Measurements from ENCODE around the gene TENM4.
"Not testable (repeated sequence)": the region's sequence is repeated elsewhere in the genome, so short reads cannot be mapped to it uniquely, and the experiment has no call there.

TENM4 gene

DNA sequence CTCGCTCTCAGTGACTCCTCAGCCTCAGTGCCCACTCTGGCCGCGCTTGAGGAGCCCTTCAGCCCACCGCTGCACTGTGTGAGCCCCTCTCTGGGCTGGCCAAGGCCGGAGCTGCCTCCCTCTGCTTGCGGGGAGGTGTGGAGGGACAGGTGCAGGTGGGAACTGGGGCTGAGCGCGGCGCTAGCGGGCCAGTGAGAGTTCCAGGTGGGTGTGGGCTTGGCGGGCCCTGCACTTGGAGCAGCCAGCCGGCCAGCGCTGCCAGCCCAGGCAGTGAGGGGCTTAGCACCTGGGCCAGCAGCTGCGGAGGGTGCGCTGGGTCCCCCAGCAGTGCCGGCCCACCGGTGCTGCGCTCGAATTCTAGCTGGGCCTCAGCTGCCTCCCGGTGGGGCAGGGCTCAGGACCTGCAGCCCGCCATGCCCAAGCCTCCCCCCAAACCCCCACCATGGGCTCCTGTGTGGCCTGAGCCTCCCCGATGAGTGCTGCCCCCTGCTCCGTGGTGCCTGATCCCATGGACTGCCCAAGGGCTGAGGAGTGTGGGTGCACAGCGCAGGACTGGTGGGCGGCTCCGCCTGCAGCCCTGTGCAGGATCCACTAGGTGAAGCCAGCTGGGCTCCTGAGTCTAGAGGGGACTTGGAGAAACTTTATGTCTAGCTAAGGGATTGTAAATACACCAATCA, 802.0 kb downstream of the TENM4 start:
- Histone ChIP-seq H2AFZ (ENCODE audit: low read length) (no peak overlapping the region), H4K8ac (ENCODE audit: low read depth, low read length) (no peak overlapping the region), H3K9me3 (replicated peaks in 1 of 2; ENCODE audit: control insufficient read depth in 2 of 2, insufficient read depth in 1 of 2, low read depth in 1 of 2, low read length in 2 of 2) (peaks cover 0 to 1% of the 10 kb centered on the region in 2 donors), H2BK5ac (ENCODE audit: low read length) (no peak overlapping the region), H3K27ac (replicated peaks; ENCODE audit: low read length) (no peak overlapping the region), H3K36me3 (replicated peaks in 1 of 2; ENCODE audit: control insufficient read depth in 2 of 2, insufficient read depth in 2 of 2, low read length in 2 of 2) (no peaks in the 10 kb centered on the region), H3K79me1 (ENCODE audit: low read depth, low read length) (no peaks in the 10 kb centered on the region), H3K23ac (ENCODE audit: low read depth, low read length, poor library complexity) (no peak overlapping the region), H3K14ac (ENCODE audit: low read length) (peak overlapping the region; percentile 21), H3K18ac (ENCODE audit: low read length) (no peak overlapping the region), H3K4me2 (ENCODE audit: insufficient read depth, low read length, poor library complexity, severe bottlenecking) (no peak overlapping the region), H3K4ac (ENCODE audit: low read length) (no peak overlapping the region), H2BK120ac (ENCODE audit: low read depth, low read length) (no peak overlapping the region), H2AK5ac (ENCODE audit: low read depth, low read length) (no peak overlapping the region), H4K91ac (ENCODE audit: low read depth, low read length, poor library complexity) (no peak overlapping the region), H2BK15ac (ENCODE audit: low read length) (no peak overlapping the region), H3K27me3 (ENCODE audit: control insufficient read depth in 3 of 3, insufficient read depth in 3 of 3, low read depth in 1 of 3, low read length in 3 of 3) (peaks cover 0 to 1% (median 0%) of the 10 kb centered on the region in 3 experiments), H3K9ac (ENCODE audit: low read depth, low read length, poor library complexity) (no peak overlapping the region), H3K4me1 (ENCODE audit: control insufficient read depth in 2 of 2, insufficient read depth in 1 of 2, low read depth in 1 of 2, low read length in 2 of 2) (no peaks in the 10 kb centered on the region), H3K4me3 (ENCODE audit: low read length in 2 of 2) (no peak overlapping the region), H2BK12ac (ENCODE audit: low read length) (no peak overlapping the region)
- WGBS, 2 donors (ENCODE audit: extremely low coverage in 2 of 2, insufficient read length in 2 of 2, insufficient replicate concordance in 1 of 2): no CpG with 5 or more reads among the region's 26 CpGs
- DNase-seq (ENCODE audit: low spot score): no peak

DNA sequence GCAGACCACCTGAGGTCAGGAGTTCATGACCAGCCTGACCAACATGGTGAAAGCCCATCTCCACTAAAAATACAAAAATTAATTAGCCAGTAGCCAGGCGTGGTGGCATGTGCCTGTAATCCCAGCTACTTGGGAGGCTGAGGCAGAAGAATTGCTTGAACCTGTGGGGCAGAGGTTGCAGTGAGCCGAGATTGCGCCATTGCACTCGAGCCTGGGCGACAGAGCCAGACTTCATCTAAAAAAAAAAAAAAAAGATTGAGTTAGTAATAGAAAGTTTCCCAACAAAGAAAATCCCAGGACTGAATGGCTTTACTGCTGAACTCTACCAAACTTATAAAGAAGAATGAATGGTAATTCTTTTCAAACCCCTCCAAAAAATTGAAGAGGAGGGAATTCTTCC, 803.3 kb downstream of the TENM4 start:
- not testable (repeated sequence) for H3K27ac ChIP-seq (replicated peaks; ENCODE audit: low read length); DNase-seq (ENCODE audit: low spot score); H3K27me3 ChIP-seq (ENCODE audit: control insufficient read depth in 3 of 3, insufficient read depth in 3 of 3, low read depth in 1 of 3, low read length in 3 of 3); H3K14ac ChIP-seq (ENCODE audit: low read length); H4K91ac ChIP-seq (ENCODE audit: low read depth, low read length, poor library complexity); H3K36me3 ChIP-seq (replicated peaks in 1 of 2; ENCODE audit: control insufficient read depth in 2 of 2, insufficient read depth in 2 of 2, low read length in 2 of 2); H3K9ac ChIP-seq (ENCODE audit: low read depth, low read length, poor library complexity); H3K79me1 ChIP-seq (ENCODE audit: low read depth, low read length); H2BK15ac ChIP-seq (ENCODE audit: low read length); H3K4me2 ChIP-seq (ENCODE audit: insufficient read depth, low read length, poor library complexity, severe bottlenecking); H2BK12ac ChIP-seq (ENCODE audit: low read length); H2AK5ac ChIP-seq (ENCODE audit: low read depth, low read length); H4K8ac ChIP-seq (ENCODE audit: low read depth, low read length); H3K4ac ChIP-seq (ENCODE audit: low read length); H3K4me1 ChIP-seq (ENCODE audit: control insufficient read depth in 2 of 2, insufficient read depth in 1 of 2, low read depth in 1 of 2, low read length in 2 of 2); H2AFZ ChIP-seq (ENCODE audit: low read length); H3K9me3 ChIP-seq (replicated peaks in 1 of 2; ENCODE audit: control insufficient read depth in 2 of 2, insufficient read depth in 1 of 2, low read depth in 1 of 2, low read length in 2 of 2); H2BK5ac ChIP-seq (ENCODE audit: low read length); H3K18ac ChIP-seq (ENCODE audit: low read length); H3K23ac ChIP-seq (ENCODE audit: low read depth, low read length, poor library complexity); H3K4me3 ChIP-seq (ENCODE audit: low read length in 2 of 2); H2BK120ac ChIP-seq (ENCODE audit: low read depth, low read length)
- no CpG with 5 or more reads among the region's 5 CpGs for WGBS, 2 donors (ENCODE audit: extremely low coverage in 2 of 2, insufficient read length in 2 of 2, insufficient replicate concordance in 1 of 2)

DNA sequence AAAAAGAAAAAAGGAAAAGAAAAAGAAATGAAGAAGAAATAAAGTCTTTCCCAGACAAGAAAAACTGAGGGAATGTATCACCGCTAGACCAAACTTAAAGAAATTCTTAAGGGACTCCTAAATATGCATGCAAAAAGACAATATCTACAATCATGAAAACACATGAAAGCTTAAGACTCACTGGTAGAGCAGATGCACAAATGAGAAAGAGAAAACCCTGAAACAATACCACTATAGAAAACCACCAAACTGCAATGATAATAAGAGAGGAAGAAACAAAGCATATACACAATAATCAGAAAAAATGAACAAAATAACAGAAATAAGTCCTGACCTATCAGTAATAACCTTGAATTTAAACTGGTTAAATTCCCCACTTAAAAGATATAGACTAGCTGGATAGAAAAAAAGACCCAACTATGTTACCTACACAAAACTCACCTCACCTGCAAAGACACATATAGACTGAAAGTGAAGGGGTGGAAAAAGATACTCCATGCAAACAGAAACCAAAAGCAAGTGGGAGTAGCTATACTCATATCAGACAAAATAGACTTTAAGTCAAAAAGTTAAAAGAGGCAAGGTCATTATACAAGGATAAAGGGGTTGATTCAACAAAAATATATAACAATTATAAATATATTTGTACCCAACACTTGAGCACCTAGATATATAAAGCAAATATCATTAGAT, 804.9 kb downstream of the TENM4 start:
- no CpG with 5 or more reads among the region's 1 CpG for WGBS, 2 donors (ENCODE audit: extremely low coverage in 2 of 2, insufficient read length in 2 of 2, insufficient replicate concordance in 1 of 2)
- H2AFZ ChIP-seq (ENCODE audit: low read length): no peak overlapping the region

DNA sequence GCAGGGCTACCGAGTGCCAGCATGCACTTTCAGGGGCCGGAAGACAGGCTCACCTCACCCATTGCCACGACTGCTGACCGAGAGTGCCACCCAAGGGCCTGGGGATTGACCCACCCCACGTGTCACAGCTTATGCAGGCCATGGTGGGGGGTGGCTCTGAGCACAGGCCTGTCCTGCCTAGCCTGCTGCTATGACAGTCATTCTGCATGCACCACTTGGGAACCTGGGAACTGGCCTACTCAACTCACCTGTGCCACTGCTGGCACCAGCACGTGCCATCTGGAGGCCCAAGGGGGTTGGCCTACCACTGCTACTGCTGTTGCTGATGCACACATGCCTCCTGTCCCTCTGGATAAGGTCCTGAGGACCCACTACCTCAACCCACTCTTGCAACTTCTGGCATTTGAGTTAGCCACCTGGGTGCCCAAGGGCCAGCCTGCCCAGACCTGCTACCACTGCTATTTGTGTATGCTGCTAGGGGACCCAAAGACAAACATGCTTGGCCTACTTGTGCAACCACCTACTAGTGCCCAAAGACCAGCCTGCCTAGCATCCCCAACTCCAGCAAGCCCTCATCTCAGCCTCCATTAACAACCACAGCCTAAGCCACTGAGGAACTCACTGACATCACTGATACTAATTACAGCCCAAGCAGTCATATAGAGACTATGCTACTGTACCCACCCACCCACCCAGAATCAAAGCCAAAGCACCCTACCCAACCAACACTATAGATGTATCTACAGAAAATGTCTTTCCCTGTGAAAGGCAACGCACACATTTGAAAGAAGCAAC, 807.1 kb downstream of the TENM4 start:
- Histone ChIP-seq H4K91ac (ENCODE audit: low read depth, low read length, poor library complexity) (no peak overlapping the region), H3K23ac (ENCODE audit: low read depth, low read length, poor library complexity) (no peak overlapping the region), H2AFZ (ENCODE audit: low read length) (no peak overlapping the region), H3K27ac (replicated peaks; ENCODE audit: low read length) (no peak overlapping the region), H2BK5ac (ENCODE audit: low read length) (no peak overlapping the region), H3K18ac (ENCODE audit: low read length) (no peak overlapping the region), H3K4ac (ENCODE audit: low read length) (no peak overlapping the region), H3K79me1 (ENCODE audit: low read depth, low read length) (no peaks in the 10 kb centered on the region), H2BK15ac (ENCODE audit: low read length) (no peak overlapping the region), H3K14ac (ENCODE audit: low read length) (peak overlapping the region; percentile 42), H4K8ac (ENCODE audit: low read depth, low read length) (no peak overlapping the region), H2BK120ac (ENCODE audit: low read depth, low read length) (no peak overlapping the region), H2AK5ac (ENCODE audit: low read depth, low read length) (no peak overlapping the region), H3K9me3 (replicated peaks in 1 of 2; ENCODE audit: control insufficient read depth in 2 of 2, insufficient read depth in 1 of 2, low read depth in 1 of 2, low read length in 2 of 2) (peaks cover 10 to 14% of the 10 kb centered on the region in 2 donors), H3K4me1 (ENCODE audit: control insufficient read depth in 2 of 2, insufficient read depth in 1 of 2, low read depth in 1 of 2, low read length in 2 of 2) (no peaks in the 10 kb centered on the region), H3K36me3 (replicated peaks in 1 of 2; ENCODE audit: control insufficient read depth in 2 of 2, insufficient read depth in 2 of 2, low read length in 2 of 2) (no peaks in the 10 kb centered on the region), H3K27me3 (ENCODE audit: control insufficient read depth in 3 of 3, insufficient read depth in 3 of 3, low read depth in 1 of 3, low read length in 3 of 3) (no peaks in the 10 kb centered on the region), H2BK12ac (ENCODE audit: low read length) (no peak overlapping the region), H3K4me2 (ENCODE audit: insufficient read depth, low read length, poor library complexity, severe bottlenecking) (no peak overlapping the region), H3K4me3 (ENCODE audit: low read length in 2 of 2) (peak overlapping the region in 1 of 2 donors; percentile 56), H3K9ac (ENCODE audit: low read depth, low read length, poor library complexity) (no peak overlapping the region)
- DNase-seq (ENCODE audit: low spot score): no peak
- WGBS, 2 donors (ENCODE audit: extremely low coverage in 2 of 2, insufficient read length in 2 of 2, insufficient replicate concordance in 1 of 2): no CpG with 5 or more reads among the region's 7 CpGs

More for the DNA sequence above, 804.9 kb downstream of the TENM4 start:
- H4K8ac ChIP-seq (ENCODE audit: low read depth, low read length): no peak overlapping the region
- no peak overlapping the region for H3K4ac ChIP-seq (ENCODE audit: low read length)
- H2AK5ac ChIP-seq (ENCODE audit: low read depth, low read length): no peak overlapping the region
- no peak overlapping the region for H3K9ac ChIP-seq (ENCODE audit: low read depth, low read length, poor library complexity)
- H3K79me1 ChIP-seq (ENCODE audit: low read depth, low read length): no peaks in the 10 kb centered on the region
- no peak overlapping the region for H3K4me2 ChIP-seq (ENCODE audit: insufficient read depth, low read length, poor library complexity, severe bottlenecking)
- no peak overlapping the region for H2BK12ac ChIP-seq (ENCODE audit: low read length)
- no peak overlapping the region for H3K14ac ChIP-seq (ENCODE audit: low read length)
- H3K4me1 ChIP-seq (ENCODE audit: control insufficient read depth in 2 of 2, insufficient read depth in 1 of 2, low read depth in 1 of 2, low read length in 2 of 2): no peaks in the 10 kb centered on the region
- no peak overlapping the region for H3K27ac ChIP-seq (replicated peaks; ENCODE audit: low read length)
- no peak for DNase-seq (ENCODE audit: low spot score)
- H2BK15ac ChIP-seq (ENCODE audit: low read length): no peak overlapping the region
- H3K36me3 ChIP-seq (replicated peaks in 1 of 2; ENCODE audit: control insufficient read depth in 2 of 2, insufficient read depth in 2 of 2, low read length in 2 of 2): no peaks in the 10 kb centered on the region
- H3K9me3 ChIP-seq (replicated peaks in 1 of 2; ENCODE audit: control insufficient read depth in 2 of 2, insufficient read depth in 1 of 2, low read depth in 1 of 2, low read length in 2 of 2): peaks cover 0 to 6% of the 10 kb centered on the region in 2 donors
- H2BK5ac ChIP-seq (ENCODE audit: low read length): no peak overlapping the region
- no peak overlapping the region for H3K23ac ChIP-seq (ENCODE audit: low read depth, low read length, poor library complexity)
- no peaks in the 10 kb centered on the region for H3K27me3 ChIP-seq (ENCODE audit: control insufficient read depth in 3 of 3, insufficient read depth in 3 of 3, low read depth in 1 of 3, low read length in 3 of 3)
- H3K4me3 ChIP-seq (ENCODE audit: low read length in 2 of 2): no peak overlapping the region
- no peak overlapping the region for H3K18ac ChIP-seq (ENCODE audit: low read length)
- no peak overlapping the region for H4K91ac ChIP-seq (ENCODE audit: low read depth, low read length, poor library complexity)
- H2BK120ac ChIP-seq (ENCODE audit: low read depth, low read length): no peak overlapping the region
